Fibroblast of lung (primary cell): ENCODE results near the gene SIK2.

Source experiments
- EZH2 ChIP-seq: IDR thresholded peaks from 2 replicates; pipeline ENCODE4 v1.5.1; 2012; ENCODE audit warnings: low read length, control low read depth, mild to moderate bottlenecking; ENCODE audit errors: missing control alignments
- TF ChIP-seq, protein P1 (sequence below), 2 donors: IDR thresholded peaks in 1 of 2; conservative IDR thresholded peaks in 1 of 2; 1 replicate in 1 of 2; 2 replicates in 1 of 2; pipeline ENCODE4 v1.5.1; 2011 to 2012; ENCODE audit warnings: low read length in 2 of 2, control low read depth in 1 of 2, inconsistent platforms in 1 of 2, low read depth in 1 of 2, mild to moderate bottlenecking in 1 of 2

DNA sequence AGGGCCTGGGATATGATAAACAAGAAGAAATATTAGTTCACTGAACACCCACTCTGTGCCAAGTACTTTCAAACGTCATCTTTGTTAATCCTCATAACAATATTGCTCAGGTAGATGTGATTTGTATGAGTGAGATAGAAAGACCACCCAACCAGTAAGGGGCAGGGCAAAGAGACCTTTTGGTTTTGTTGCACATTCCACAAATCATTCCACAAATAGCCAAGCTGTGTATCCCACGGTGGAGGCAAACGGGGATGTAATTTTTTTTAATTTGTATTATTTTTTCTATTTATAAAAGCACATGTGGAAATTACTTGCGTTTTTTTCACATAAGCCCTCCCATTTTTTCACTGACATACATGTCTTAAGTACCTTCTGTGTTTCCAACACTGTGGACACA lies 32.8 kb upstream of the SIK2 start:
- TF ChIP-seq, protein P1, sequence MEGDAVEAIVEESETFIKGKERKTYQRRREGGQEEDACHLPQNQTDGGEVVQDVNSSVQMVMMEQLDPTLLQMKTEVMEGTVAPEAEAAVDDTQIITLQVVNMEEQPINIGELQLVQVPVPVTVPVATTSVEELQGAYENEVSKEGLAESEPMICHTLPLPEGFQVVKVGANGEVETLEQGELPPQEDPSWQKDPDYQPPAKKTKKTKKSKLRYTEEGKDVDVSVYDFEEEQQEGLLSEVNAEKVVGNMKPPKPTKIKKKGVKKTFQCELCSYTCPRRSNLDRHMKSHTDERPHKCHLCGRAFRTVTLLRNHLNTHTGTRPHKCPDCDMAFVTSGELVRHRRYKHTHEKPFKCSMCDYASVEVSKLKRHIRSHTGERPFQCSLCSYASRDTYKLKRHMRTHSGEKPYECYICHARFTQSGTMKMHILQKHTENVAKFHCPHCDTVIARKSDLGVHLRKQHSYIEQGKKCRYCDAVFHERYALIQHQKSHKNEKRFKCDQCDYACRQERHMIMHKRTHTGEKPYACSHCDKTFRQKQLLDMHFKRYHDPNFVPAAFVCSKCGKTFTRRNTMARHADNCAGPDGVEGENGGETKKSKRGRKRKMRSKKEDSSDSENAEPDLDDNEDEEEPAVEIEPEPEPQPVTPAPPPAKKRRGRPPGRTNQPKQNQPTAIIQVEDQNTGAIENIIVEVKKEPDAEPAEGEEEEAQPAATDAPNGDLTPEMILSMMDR (conservative IDR thresholded peaks at IDR 0.05 in 1 of 2, IDR thresholded peaks at IDR 0.05 in 1 of 2; ENCODE audit: low read depth in 1 of 2, low read length in 2 of 2), result no peak
- TF ChIP-seq EZH2, result no peak
